ENCODE data around the gene PKLR.

Gene PKLR

DNA sequence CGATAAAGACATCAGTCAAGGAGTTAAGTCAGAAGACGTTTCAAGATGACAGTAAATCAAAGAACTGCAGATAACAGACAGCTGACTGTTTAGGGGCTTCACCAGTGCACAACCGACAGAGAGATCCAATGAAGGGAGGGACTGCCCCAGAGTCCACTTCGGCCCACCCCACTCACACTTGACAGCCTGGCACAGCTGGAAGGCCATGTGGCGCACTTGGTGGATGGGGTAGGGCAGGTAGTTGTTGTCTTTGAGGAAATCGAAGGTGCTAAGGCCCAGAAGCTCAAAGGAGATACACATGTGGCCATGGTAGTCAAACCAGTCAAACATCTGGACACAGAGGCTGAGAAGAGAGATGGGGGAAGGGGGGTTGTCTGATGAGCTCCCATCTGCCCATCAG is 34.7 kb downstream of the PKLR start:
- no peak overlapping the region for H3K4me2 ChIP-seq (ENCODE audit: low read depth, low read length)
- H3K4me3 ChIP-seq (ENCODE audit: low read length): no peak overlapping the region
- no peaks in the 10 kb centered on the region for H4K20me1 ChIP-seq (ENCODE audit: insufficient read depth, low read length)
- H3K27ac ChIP-seq (ENCODE audit: low read length): no peak overlapping the region
- no peaks in the 10 kb centered on the region for H3K9me2 ChIP-seq (replicated peaks; ENCODE audit: insufficient read depth, low read length)
- no peak overlapping the region for H3K9ac ChIP-seq (ENCODE audit: low read length)
- TF ChIP-seq, protein P1, sequence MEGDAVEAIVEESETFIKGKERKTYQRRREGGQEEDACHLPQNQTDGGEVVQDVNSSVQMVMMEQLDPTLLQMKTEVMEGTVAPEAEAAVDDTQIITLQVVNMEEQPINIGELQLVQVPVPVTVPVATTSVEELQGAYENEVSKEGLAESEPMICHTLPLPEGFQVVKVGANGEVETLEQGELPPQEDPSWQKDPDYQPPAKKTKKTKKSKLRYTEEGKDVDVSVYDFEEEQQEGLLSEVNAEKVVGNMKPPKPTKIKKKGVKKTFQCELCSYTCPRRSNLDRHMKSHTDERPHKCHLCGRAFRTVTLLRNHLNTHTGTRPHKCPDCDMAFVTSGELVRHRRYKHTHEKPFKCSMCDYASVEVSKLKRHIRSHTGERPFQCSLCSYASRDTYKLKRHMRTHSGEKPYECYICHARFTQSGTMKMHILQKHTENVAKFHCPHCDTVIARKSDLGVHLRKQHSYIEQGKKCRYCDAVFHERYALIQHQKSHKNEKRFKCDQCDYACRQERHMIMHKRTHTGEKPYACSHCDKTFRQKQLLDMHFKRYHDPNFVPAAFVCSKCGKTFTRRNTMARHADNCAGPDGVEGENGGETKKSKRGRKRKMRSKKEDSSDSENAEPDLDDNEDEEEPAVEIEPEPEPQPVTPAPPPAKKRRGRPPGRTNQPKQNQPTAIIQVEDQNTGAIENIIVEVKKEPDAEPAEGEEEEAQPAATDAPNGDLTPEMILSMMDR (IDR thresholded peaks at IDR 0.05; ENCODE audit: low read length): no peak
- TF ChIP-seq EZH2 (optimal IDR thresholded peaks at IDR 0.05; ENCODE audit: low read depth, low read length): no peak
- TF ChIP-seq EZH2phosphoT487 (IDR thresholded peaks at IDR 0.05; ENCODE audit: low read length): no peak
- DNase-seq: no peak
- peaks cover 37% of the 10 kb centered on the region for H3K79me2 ChIP-seq (ENCODE audit: low read length)
- peaks cover 7% of the 10 kb centered on the region; the same call in 1 of the 2 replicates for H3K4me1 ChIP-seq (ENCODE audit: low read length)
- H3K9me3 ChIP-seq (replicated peaks; ENCODE audit: insufficient read depth, low read length): no peaks in the 10 kb centered on the region
- peaks cover 44% of the 10 kb centered on the region for H3K36me3 ChIP-seq (replicated peaks; ENCODE audit: insufficient read depth, low read length)
- no peaks in the 10 kb centered on the region for H3K27me3 ChIP-seq (replicated peaks; ENCODE audit: insufficient read depth, low read length)
- peaks cover 35% of the 10 kb centered on the region for H3F3A ChIP-seq (ENCODE audit: insufficient read depth, low read length)
- no peak overlapping the region for H2AFZ ChIP-seq (ENCODE audit: low read length)

DNA sequence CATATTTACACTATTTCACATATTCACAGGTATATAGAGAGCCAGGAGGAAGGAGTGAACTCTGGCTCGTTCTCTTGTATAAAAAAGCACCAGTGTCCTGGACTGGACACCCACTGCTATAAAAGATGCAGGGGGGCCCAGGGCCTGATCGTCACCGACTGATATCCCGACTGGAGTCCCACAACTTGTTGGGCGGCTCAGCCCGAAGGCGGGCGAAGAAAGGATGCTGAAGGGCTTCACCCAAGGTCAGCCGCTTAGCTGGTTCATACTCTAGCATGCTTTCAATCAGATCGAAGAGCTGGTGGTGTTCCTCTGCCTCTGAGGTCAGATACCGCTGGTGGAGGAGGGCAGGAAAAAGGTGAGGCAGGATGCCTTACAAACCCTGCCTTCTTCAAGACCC is 38.2 kb downstream of the PKLR start:
- Histone ChIP-seq H3K4me3 (ENCODE audit: low read length) (no peak overlapping the region), H3K9me3 (replicated peaks; ENCODE audit: insufficient read depth, low read length) (no peaks in the 10 kb centered on the region), H3K9me2 (replicated peaks; ENCODE audit: insufficient read depth, low read length) (no peaks in the 10 kb centered on the region), H3K27me3 (replicated peaks; ENCODE audit: insufficient read depth, low read length) (no peaks in the 10 kb centered on the region), H4K20me1 (ENCODE audit: insufficient read depth, low read length) (no peaks in the 10 kb centered on the region), H3K36me3 (replicated peaks; ENCODE audit: insufficient read depth, low read length) (peaks cover 23% of the 10 kb centered on the region), H3K4me1 (ENCODE audit: low read length) (peaks cover 13% of the 10 kb centered on the region; the same call in 1 of the 2 replicates), H3K4me2 (ENCODE audit: low read depth, low read length) (peak overlapping the region; percentile 86; the same call in 1 of the 2 replicates), H3K9ac (ENCODE audit: low read length) (no peak overlapping the region), H3K79me2 (ENCODE audit: low read length) (peaks cover 29% of the 10 kb centered on the region), H3F3A (ENCODE audit: insufficient read depth, low read length) (peaks cover 37% of the 10 kb centered on the region), H2AFZ (ENCODE audit: low read length) (no peak overlapping the region), H3K27ac (ENCODE audit: low read length) (no peak overlapping the region)
- TF ChIP-seq EZH2phosphoT487 (IDR thresholded peaks at IDR 0.05; ENCODE audit: low read length): no peak
- TF ChIP-seq EZH2 (optimal IDR thresholded peaks at IDR 0.05; ENCODE audit: low read depth, low read length): no peak
- TF ChIP-seq, protein P1 (IDR thresholded peaks at IDR 0.05; ENCODE audit: low read length): no peak
- DNase-seq: no peak

DNA sequence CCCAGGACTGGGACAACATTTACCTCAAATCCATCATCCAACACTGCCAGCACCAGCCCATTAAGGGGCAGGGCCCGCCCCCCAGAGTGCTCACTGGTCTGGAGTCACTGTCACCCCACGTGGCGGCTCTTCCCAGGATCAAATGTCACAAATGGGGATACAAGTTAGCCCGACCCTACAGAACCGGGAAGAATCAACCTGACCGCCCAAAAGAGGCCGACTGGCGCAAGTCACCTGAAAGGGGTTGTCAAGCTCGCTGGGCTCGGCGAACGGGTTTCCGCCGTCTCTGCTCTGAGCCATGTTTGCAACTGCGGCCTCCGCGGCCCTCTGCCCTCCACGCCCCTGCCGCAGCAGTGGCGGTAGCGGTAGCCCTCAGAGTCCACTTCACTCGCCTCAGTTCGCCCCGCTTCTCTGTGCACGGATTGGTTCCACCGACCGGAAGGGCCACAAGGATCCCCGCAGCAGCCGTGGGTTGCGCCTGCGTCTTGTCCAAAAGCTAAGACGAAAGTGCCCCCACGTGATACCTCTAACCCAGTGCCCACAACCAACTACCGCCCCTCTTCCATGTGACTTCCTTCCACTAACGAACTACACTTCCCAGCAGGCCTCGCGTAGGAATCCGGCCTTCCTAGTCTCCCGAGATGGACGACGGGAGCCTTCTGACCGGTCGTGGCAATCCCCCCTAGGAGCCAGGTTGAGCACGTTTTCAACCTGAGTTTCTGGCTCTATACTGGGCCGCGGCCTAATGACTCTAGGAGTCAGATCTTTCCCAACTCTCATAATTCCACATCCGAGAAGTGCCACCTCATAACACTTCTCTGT is 39.2 kb downstream of the PKLR start, which contains the start of gene SCAMP3:
SCAMP3 (minus strand) TSS at position 509 of the 822 bp plus-strand sequence; CDS start at position 300, 209 bp downstream.
- Histone ChIP-seq H3K9ac (ENCODE audit: low read length) (peak within 1 kb of the TSS; percentile 79), H3K27me3 (replicated peaks; ENCODE audit: insufficient read depth, low read length) (no peaks in the 10 kb centered on the region), H3K36me3 (replicated peaks; ENCODE audit: insufficient read depth, low read length) (peaks cover 14% of the 10 kb centered on the region; the same call in 1 of the 2 replicates), H3F3A (ENCODE audit: insufficient read depth, low read length) (peaks cover 35% of the 10 kb centered on the region), H3K79me2 (ENCODE audit: low read length) (peaks cover 25% of the 10 kb centered on the region), H3K4me3 (ENCODE audit: low read length) (peak within 1 kb of the TSS; percentile 90), H3K4me2 (ENCODE audit: low read depth, low read length) (peak within 1 kb of the TSS; percentile 86), H2AFZ (ENCODE audit: low read length) (peak within 1 kb of the TSS; percentile 68), H3K4me1 (ENCODE audit: low read length) (peaks cover 13% of the 10 kb centered on the region; the same call in 1 of the 2 replicates), H3K27ac (ENCODE audit: low read length) (peak within 1 kb of the TSS; percentile 39; the same call in 1 of the 2 replicates), H3K9me3 (replicated peaks; ENCODE audit: insufficient read depth, low read length) (no peaks in the 10 kb centered on the region), H4K20me1 (ENCODE audit: insufficient read depth, low read length) (no peaks in the 10 kb centered on the region), H3K9me2 (replicated peaks; ENCODE audit: insufficient read depth, low read length) (no peaks in the 10 kb centered on the region)
- peak; percentile 100 for DNase-seq
- TF ChIP-seq, protein P1 (IDR thresholded peaks at IDR 0.05; ENCODE audit: low read length): no peak
- TF ChIP-seq EZH2phosphoT487 (IDR thresholded peaks at IDR 0.05; ENCODE audit: low read length) (no peak), EZH2 (optimal IDR thresholded peaks at IDR 0.05; ENCODE audit: low read depth, low read length) (no peak)

Measured in MM.1S (cell line).